ENCODE data around the gene ENTREP1. TPM values are rescaled to one million over a fixed set of nuclear protein-coding genes. Genes with fewer than 3 reads are reported as not detected.

The ENTREP1 gene
- total RNA-seq, 4 donors from 2014 or later = 2.2 to 23.2 (median 9.0) TPM

- intact Hi-C loops (cut with DNase I; ENCODE audit: low total_unique reads) = no loop called here
- in situ Hi-C loops (cut with MboI; ENCODE audit: low pct_ligation_motif_present in 1 of 4, low pct_unique_long_range_greater_than_20kb in 1 of 4, low sequenced_read_pairs in 3 of 4) = no loop called here
- WGBS, 2 donors (ENCODE audit: low coverage in 1 of 2) = 32 to 38% methylated on average over 2 of the region's 2 CpGs
- Histone ChIP-seq H3K4me3 (no peak overlapping the region), H3K36me3 (no peaks in the 10 kb centered on the region), H3K27me3 (peaks cover 64% of the 10 kb centered on the region), H3K27ac (no peak overlapping the region), H3K4me1 (peaks cover 0 to 20% (median 10%) of the 10 kb centered on the region in 4 donors), H3K9me3 (no peaks in the 10 kb centered on the region)
- peak in 1 of 3 donors; percentile 17 for TF ChIP-seq POLR2AphosphoS5 (IDR thresholded peaks at IDR 0.05)
- TF ChIP-seq EP300 (IDR thresholded peaks at IDR 0.05; ENCODE audit: low read depth) = no peak
- DNase-seq = no peak
These were observed 1.2 kb upstream of the ENTREP1 start for GRCh38 chr9:69323861-69324260.

DNA sequence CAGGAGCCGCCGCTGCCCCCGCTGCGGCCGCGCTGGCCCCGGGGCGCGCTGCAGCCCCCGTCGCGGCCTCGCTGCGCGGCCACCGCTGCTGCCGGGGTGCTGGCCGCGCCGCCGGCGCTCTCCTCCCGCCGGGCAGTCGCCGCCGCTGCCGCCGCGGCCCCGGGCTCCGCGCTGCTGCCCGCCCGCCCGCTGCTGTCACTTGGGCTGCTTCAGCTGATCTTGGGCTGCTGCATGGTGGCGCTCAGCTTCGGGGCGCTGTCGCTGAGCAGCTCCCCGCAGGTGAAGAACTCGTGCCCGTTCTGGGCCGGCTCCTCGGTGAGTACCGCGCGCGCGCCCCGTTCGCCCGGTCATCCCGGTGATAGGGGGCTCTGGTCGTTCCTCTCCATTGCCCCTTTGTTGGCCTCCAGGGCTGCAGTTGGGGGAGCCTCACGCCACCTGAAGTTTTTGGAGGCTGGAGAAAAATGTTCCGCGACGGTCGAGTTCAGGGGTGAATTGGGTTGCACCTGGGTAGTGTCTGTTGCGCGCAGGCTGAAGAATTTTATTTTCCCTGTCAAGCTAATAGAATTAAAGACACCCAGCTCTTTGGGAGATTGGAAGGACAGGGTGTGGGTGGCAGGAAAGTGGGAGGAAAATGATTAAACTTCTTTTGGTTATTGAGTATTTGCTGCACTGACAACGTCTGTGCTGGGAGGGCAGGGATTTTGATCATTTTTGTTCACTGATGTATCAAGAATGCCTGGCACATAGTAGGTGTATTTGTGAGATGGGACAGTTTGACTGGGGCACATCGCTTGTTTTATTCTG lies 596 bp downstream of the ENTREP1 start:
- Histone ChIP-seq H3K9me3 (no peaks in the 10 kb centered on the region), H3K27ac (peak overlapping the region in 2 of 4 donors; percentile 51 to 63), H3K4me1 (peaks cover 0 to 20% (median 10%) of the 10 kb centered on the region in 4 donors), H3K36me3 (no peaks in the 10 kb centered on the region), H3K4me3 (peak overlapping the region; percentile 36 to 62 (median 44)), H3K27me3 (peaks cover 71% of the 10 kb centered on the region)
- no peak for TF ChIP-seq POLR2AphosphoS5 (IDR thresholded peaks at IDR 0.05)
- TF ChIP-seq POLR2A (IDR thresholded peaks at IDR 0.05) = no peak
- TF ChIP-seq EP300 (IDR thresholded peaks at IDR 0.05; ENCODE audit: low read depth) = no peak
- no peak for TF ChIP-seq CTCF (IDR thresholded peaks at IDR 0.05)
- 2 to 5% methylated on average over 8 to 46 of the region's 64 CpGs for WGBS, 2 donors (ENCODE audit: low coverage in 1 of 2)
- in situ Hi-C loops (cut with MboI; ENCODE audit: low pct_ligation_motif_present in 1 of 4, low pct_unique_long_range_greater_than_20kb in 1 of 4, low sequenced_read_pairs in 3 of 4) = no loop called here
- intact Hi-C loops (cut with DNase I; ENCODE audit: low total_unique reads) = no loop called here
- DNase-seq = peak; percentile 16

DNA sequence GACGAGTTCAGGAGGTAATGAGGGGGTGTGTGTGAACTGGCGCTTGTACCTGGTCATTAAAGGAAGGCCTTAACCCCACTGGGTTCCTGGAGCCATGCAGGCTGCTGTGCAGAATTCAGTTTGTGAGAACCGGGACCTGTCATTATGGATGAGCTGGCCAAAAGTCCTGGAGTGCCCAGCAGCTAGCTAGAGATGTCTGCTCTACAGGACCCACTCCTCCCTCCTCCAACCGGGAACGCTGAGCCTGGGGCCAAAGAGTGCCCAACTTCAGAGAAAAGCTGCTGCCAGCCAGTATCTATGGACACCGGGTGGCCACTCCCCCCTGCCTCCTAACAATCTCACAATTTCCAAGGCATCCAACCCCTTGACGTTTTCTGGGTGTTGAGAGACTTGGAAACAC lies 1.2 kb downstream of the ENTREP1 start:
- H3K36me3 ChIP-seq = no peaks in the 10 kb centered on the region
- 10 to 36% methylated on average over 2 to 7 of the region's 7 CpGs for WGBS, 2 donors (ENCODE audit: low coverage in 1 of 2)
- peaks cover 0 to 20% (median 10%) of the 10 kb centered on the region in 4 donors for H3K4me1 ChIP-seq
- no peaks in the 10 kb centered on the region for H3K9me3 ChIP-seq
- H3K4me3 ChIP-seq = peak overlapping the region in 1 of 4 donors; percentile 62
- intact Hi-C loops (cut with DNase I; ENCODE audit: low total_unique reads) = no loop called here
- no peak overlapping the region for H3K27ac ChIP-seq
- no peak for DNase-seq
- peaks cover 68% of the 10 kb centered on the region for H3K27me3 ChIP-seq
- TF ChIP-seq CTCF (IDR thresholded peaks at IDR 0.05) = no peak
- in situ Hi-C loops (cut with MboI; ENCODE audit: low pct_ligation_motif_present in 1 of 4, low pct_unique_long_range_greater_than_20kb in 1 of 4, low sequenced_read_pairs in 3 of 4) = no loop called here

DNA sequence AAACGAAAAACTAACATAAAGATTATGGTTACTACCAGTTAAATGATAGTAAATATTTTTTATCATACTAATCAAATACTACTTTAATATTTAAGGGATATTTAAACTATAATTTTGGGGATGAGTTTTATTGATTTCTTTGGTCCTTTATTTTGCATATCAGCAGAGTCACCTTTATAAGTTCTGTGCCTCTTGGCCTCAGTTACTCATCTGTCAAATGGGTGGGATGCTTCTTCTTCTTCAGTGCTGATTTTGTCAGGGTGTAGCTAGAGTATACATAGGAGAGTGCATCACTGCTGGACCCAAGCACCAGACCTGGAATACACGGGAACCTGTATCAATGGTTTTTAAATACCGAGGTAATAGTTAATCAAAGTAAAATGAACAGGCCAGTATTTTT lies 5.6 kb downstream of the ENTREP1 start:
- Histone ChIP-seq H3K36me3 (no peaks in the 10 kb centered on the region), H3K27ac (no peak overlapping the region), H3K4me1 (peaks cover 0 to 4% (median 2%) of the 10 kb centered on the region in 4 donors), H3K9me3 (no peaks in the 10 kb centered on the region), H3K27me3 (peaks cover 39% of the 10 kb centered on the region), H3K4me3 (no peak overlapping the region)
- intact Hi-C loops (cut with DNase I; ENCODE audit: low total_unique reads) (no loop called here), in situ Hi-C loops (cut with MboI; ENCODE audit: low pct_ligation_motif_present in 1 of 4, low pct_unique_long_range_greater_than_20kb in 1 of 4, low sequenced_read_pairs in 3 of 4) (no loop called here)
- DNase-seq = no peak
- WGBS, 2 donors (ENCODE audit: low coverage in 1 of 2) = 85 to 97% methylated on average over 3 of the region's 3 CpGs
- TF ChIP-seq CTCF (IDR thresholded peaks at IDR 0.05) (no peak), POLR2AphosphoS5 (IDR thresholded peaks at IDR 0.05) (no peak)

GRCh38 chr9:69331444-69331843 lies 6.4 kb downstream of the ENTREP1 start:
- no peak for TF ChIP-seq POLR2AphosphoS5 (IDR thresholded peaks at IDR 0.05)
- TF ChIP-seq POLR2A (IDR thresholded peaks at IDR 0.05) = no peak
- TF ChIP-seq EP300 (IDR thresholded peaks at IDR 0.05; ENCODE audit: low read depth) = no peak
- no peak for TF ChIP-seq CTCF (IDR thresholded peaks at IDR 0.05)
- H3K27ac ChIP-seq = no peak overlapping the region
- intact Hi-C loops (cut with DNase I; ENCODE audit: low total_unique reads) (no loop called here), in situ Hi-C loops (cut with MboI; ENCODE audit: low pct_ligation_motif_present in 1 of 4, low pct_unique_long_range_greater_than_20kb in 1 of 4, low sequenced_read_pairs in 3 of 4) (no loop called here)
- no peak for DNase-seq
- no peaks in the 10 kb centered on the region for H3K36me3 ChIP-seq
- peaks cover 31% of the 10 kb centered on the region for H3K27me3 ChIP-seq
- H3K4me3 ChIP-seq = no peak overlapping the region
- 96 to 100% methylated on average over 2 to 3 of the region's 3 CpGs for WGBS, 2 donors (ENCODE audit: low coverage in 1 of 2)
- H3K9me3 ChIP-seq = no peaks in the 10 kb centered on the region
- no peaks in the 10 kb centered on the region for H3K4me1 ChIP-seq
